Neural cell (in vitro differentiated cells): ENCODE data around the gene TTC13. TPM values are rescaled to one million over a fixed set of nuclear protein-coding genes. Genes with fewer than 3 reads are reported as not detected.

Experiments
- H2AFZ ChIP-seq: fragments of 200-600, 300-800 bp; sonication (generic), shearing (Covaris generic); 2 replicates; pipeline ENCODE4 v1.6.0; 2014; ENCODE audit warnings: low read depth, mild to moderate bottlenecking, antibody characterized with exemption, low read length, moderate library complexity
- H3F3A ChIP-seq: fragments of 200-600 bp; shearing (Covaris generic); 2 replicates; pipeline ENCODE4 v1.6.1; 2016; ENCODE audit warnings: mild to moderate bottlenecking, moderate library complexity, mixed read lengths, antibody characterized with exemption, low read length; ENCODE audit not compliant: insufficient read depth, poor library complexity, severe bottlenecking
- H3K27ac ChIP-seq: fragments of 200-600, 300-800 bp; sonication (generic), shearing (Covaris generic); 2 replicates; pipeline ENCODE4 v1.5.1; 2014; ENCODE audit warnings: mild to moderate bottlenecking, low read length, moderate library complexity
- H3K27me3 ChIP-seq: fragments of 300-800, 200-600 bp; sonication (generic), shearing (Covaris generic); 2 replicates; pipeline ENCODE4 v1.6.0; 2014; ENCODE audit warnings: mild to moderate bottlenecking, low read depth, low read length, moderate library complexity; ENCODE audit not compliant: insufficient read depth
- H3K36me3 ChIP-seq: fragments of 300-800, 200-600 bp; sonication (generic), shearing (Covaris generic); 2 replicates; pipeline ENCODE4 v1.5.1; 2014; ENCODE audit warnings: mild to moderate bottlenecking, antibody characterized with exemption, low read length, moderate library complexity; ENCODE audit not compliant: insufficient read depth
- H3K4me2 ChIP-seq: fragments of 300-800, 200-600 bp; sonication (generic), shearing (Covaris generic); 2 replicates; pipeline ENCODE4 v1.6.0; 2014; ENCODE audit warnings: mild to moderate bottlenecking, low read length
- H3K4me3 ChIP-seq: fragments of 300-800, 200-600 bp; sonication (generic), shearing (Covaris generic); 2 replicates; pipeline ENCODE4 v1.5.1; 2014; ENCODE audit warnings: mild to moderate bottlenecking, low read length, moderate library complexity
- H3K79me2 ChIP-seq: fragments of 200-600 bp; shearing (Covaris generic); replicated peaks from 2 replicates; pipeline ENCODE4 v1.6.0; 2014; ENCODE audit warnings: mild to moderate bottlenecking, low read length, moderate library complexity; ENCODE audit not compliant: insufficient read depth
- H3K9ac ChIP-seq: fragments of 300-800, 200-600 bp; sonication (generic), shearing (Covaris generic); 2 replicates; pipeline ENCODE4 v1.6.1; 2016; ENCODE audit warnings: mild to moderate bottlenecking, low read length, mixed read lengths
- H3K9me2 ChIP-seq: fragments of 200-600 bp; shearing (Covaris generic); 2 replicates; pipeline ENCODE4 v1.6.1; 2016; ENCODE audit warnings: mild to moderate bottlenecking, low read length, mixed read lengths; ENCODE audit not compliant: insufficient read depth
- H3K9me3 ChIP-seq: fragments of 200-600, 300-800 bp; sonication (generic), shearing (Covaris generic); 2 replicates; pipeline ENCODE4 v1.6.1; 2016; ENCODE audit warnings: mild to moderate bottlenecking, mixed run types, low read length, moderate library complexity, mixed read lengths
- H4K20me1 ChIP-seq: fragments of 200-600 bp; shearing (Covaris generic); 2 replicates; pipeline ENCODE4 v1.6.1; 2016; ENCODE audit warnings: mild to moderate bottlenecking, mixed run types; ENCODE audit not compliant: insufficient read depth
- CTCF ChIP-seq: fragments of 450-650 bp; IDR thresholded peaks from 2 replicates; pipeline ENCODE4 v1.5.1; 2014; ENCODE audit warnings: antibody characterized with exemption, mild to moderate bottlenecking, moderate library complexity; ENCODE audit not compliant: poor library complexity, severe bottlenecking
- EP300 ChIP-seq: fragments of 450-650 bp; conservative IDR thresholded peaks from 2 replicates; pipeline ENCODE4 v1.6.1; 2014; ENCODE audit warnings: antibody characterized with exemption, mild to moderate bottlenecking, moderate library complexity; ENCODE audit not compliant: poor library complexity, severe bottlenecking
- EZH2 ChIP-seq: fragments of 200-600, 300-800 bp; shearing (Covaris generic), sonication (generic); IDR thresholded peaks from 2 replicates; pipeline ENCODE4 v1.6.1; 2014; ENCODE audit warnings: antibody characterized with exemption, low read length, borderline replicate concordance, mild to moderate bottlenecking; ENCODE audit not compliant: insufficient read depth, poor library complexity, severe bottlenecking
- MXI1 ChIP-seq: fragments of 450-650 bp; conservative IDR thresholded peaks from 2 replicates; pipeline ENCODE4 v1.6.1; 2014; ENCODE audit warnings: antibody characterized with exemption, mild to moderate bottlenecking; ENCODE audit not compliant: poor library complexity, severe bottlenecking
- POLR2AphosphoS5 ChIP-seq: IDR thresholded peaks from 2 replicates; pipeline ENCODE4 v1.6.1; 2012
- RAD21 ChIP-seq: fragments of 450-650 bp; conservative IDR thresholded peaks from 2 replicates; pipeline ENCODE4 v1.6.1; 2014; ENCODE audit warnings: antibody characterized with exemption, mild to moderate bottlenecking, moderate library complexity
- REST ChIP-seq: IDR thresholded peaks from 2 replicates; pipeline ENCODE4 v1.6.1; 2012; ENCODE audit warnings: borderline replicate concordance
- SMC3 ChIP-seq: fragments of 450-650 bp; conservative IDR thresholded peaks from 2 replicates; pipeline ENCODE4 v1.6.1; 2014; ENCODE audit warnings: antibody characterized with exemption, mild to moderate bottlenecking, moderate library complexity; ENCODE audit not compliant: poor library complexity
- TAF1 ChIP-seq: IDR thresholded peaks from 2 replicates; pipeline ENCODE4 v1.6.1; 2012; ENCODE audit warnings: low read depth
- polyA plus RNA-seq: library from polyadenylated mRNA; depleted of rRNA; stranded (reverse); fragments of >200 nt; gene quantifications from 2 replicates; pipeline ENCODE4 v1.2.3, GENCODE V29; 2014

The TTC13 gene
- polyA plus RNA-seq, 1 donor from 2014 or later, result 33.8 TPM

DNA sequence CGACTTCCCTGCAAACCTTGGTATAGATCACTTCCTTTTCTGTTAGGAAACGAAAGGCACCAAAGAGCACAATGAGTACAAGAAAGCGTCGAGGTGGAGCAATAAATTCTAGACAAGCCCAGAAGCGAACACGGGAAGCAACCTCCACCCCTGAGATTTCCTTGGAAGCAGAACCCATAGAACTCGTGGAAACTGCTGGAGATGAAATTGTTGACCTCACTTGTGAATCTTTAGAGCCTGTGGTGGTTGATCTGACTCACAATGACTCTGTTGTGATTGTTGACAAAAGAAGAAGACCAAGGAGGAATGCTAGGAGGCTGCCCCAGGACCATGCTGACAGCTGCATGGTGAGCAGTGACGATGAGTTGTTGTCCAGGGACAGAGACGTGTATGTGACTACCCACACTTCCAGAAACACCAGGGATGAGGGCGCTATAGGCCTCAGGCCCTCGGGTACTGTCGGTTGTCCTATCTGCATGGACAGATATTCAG is 42.9 kb upstream of the TTC13 start:
- H3K9me3 ChIP-seq, result no peaks in the 10 kb centered on the region
- H3F3A ChIP-seq, result no peaks in the 10 kb centered on the region
- no peak overlapping the region for H2AFZ ChIP-seq
- H3K27me3 ChIP-seq, result no peaks in the 10 kb centered on the region
- H3K4me2 ChIP-seq, result no peak overlapping the region
- no peak overlapping the region for H3K4me3 ChIP-seq
- no peaks in the 10 kb centered on the region for H4K20me1 ChIP-seq
- H3K9ac ChIP-seq, result no peak overlapping the region
- no peaks in the 10 kb centered on the region for H3K36me3 ChIP-seq
- H3K79me2 ChIP-seq, result no peaks in the 10 kb centered on the region
- H3K9me2 ChIP-seq, result no peaks in the 10 kb centered on the region
- H3K27ac ChIP-seq, result no peak overlapping the region
- TF ChIP-seq MXI1, result no peak
- no peak for TF ChIP-seq EP300
- TF ChIP-seq REST, result no peak
- TF ChIP-seq CTCF, result no peak
- no peak for TF ChIP-seq SMC3
- TF ChIP-seq RAD21, result no peak
- no peak for TF ChIP-seq TAF1
- TF ChIP-seq EZH2, result no peak
- no peak for TF ChIP-seq POLR2AphosphoS5

DNA sequence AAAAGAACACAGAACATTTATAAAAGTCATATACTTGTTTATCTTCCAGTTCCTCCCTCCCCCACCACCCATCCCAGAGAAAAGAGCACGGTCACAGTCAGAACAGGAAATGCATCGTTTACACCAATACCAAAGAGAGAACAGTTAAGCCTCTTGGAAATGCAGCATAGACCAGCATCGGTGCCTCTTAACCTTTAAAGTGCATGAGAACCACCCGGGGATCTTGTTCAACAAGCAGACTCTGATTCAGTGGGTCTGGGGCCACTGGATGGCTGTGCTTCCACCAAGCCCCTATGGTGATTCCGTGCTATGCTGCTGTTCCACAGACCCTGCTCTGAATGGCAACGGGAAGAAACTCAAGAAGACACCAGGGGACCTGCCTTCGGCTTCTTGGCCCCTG is 42.2 kb upstream of the TTC13 start:
- Histone ChIP-seq H3K27ac (no peak overlapping the region), H3K36me3 (no peaks in the 10 kb centered on the region), H3K9me2 (no peaks in the 10 kb centered on the region), H2AFZ (no peak overlapping the region), H3K9me3 (no peaks in the 10 kb centered on the region), H3K79me2 (no peaks in the 10 kb centered on the region), H3K9ac (no peak overlapping the region), H4K20me1 (no peaks in the 10 kb centered on the region), H3K27me3 (no peaks in the 10 kb centered on the region), H3F3A (no peaks in the 10 kb centered on the region), H3K4me3 (no peak overlapping the region), H3K4me2 (no peak overlapping the region)
- no peak for TF ChIP-seq MXI1
- TF ChIP-seq EP300, result no peak
- no peak for TF ChIP-seq TAF1
- no peak for TF ChIP-seq REST
- no peak for TF ChIP-seq EZH2
- no peak for TF ChIP-seq POLR2AphosphoS5
- no peak for TF ChIP-seq RAD21
- no peak for TF ChIP-seq SMC3
- TF ChIP-seq CTCF, result no peak
